MM.1S (cell line): ENCODE measurements around the gene DBN1.

ENCODE experiments used
- DNase-seq: peaks from one replicate; pipeline ENCODE4 v3.0.0-alpha.2; 2015
- H2AFZ ChIP-seq: fragments of 300-600 bp; sonication (generic); 2 replicates; pipeline ENCODE4 v1.6.0; 2016; ENCODE audit warnings: antibody characterized with exemption, low read length
- H3F3A ChIP-seq: fragments of 300-600 bp; sonication (generic); 2 replicates; pipeline ENCODE4 v1.6.1; 2016; ENCODE audit warnings: mild to moderate bottlenecking, antibody characterized with exemption, low read length, moderate library complexity, mixed read lengths; ENCODE audit not compliant: insufficient read depth
- H3K27ac ChIP-seq: fragments of 300-600 bp; sonication (generic); 2 replicates; pipeline ENCODE4 v1.5.1; 2016; ENCODE audit warnings: mild to moderate bottlenecking, low read length
- H3K27me3 ChIP-seq: fragments of 300-600 bp; sonication (generic); replicated peaks from 2 replicates; pipeline ENCODE4 v1.6.0; 2016; ENCODE audit warnings: low read length; ENCODE audit not compliant: insufficient read depth
- H3K36me3 ChIP-seq: fragments of 300-600 bp; sonication (generic); replicated peaks from 2 replicates; pipeline ENCODE4 v1.6.1; 2016; ENCODE audit warnings: mild to moderate bottlenecking, low read length, mixed read lengths; ENCODE audit not compliant: insufficient read depth
- H3K4me1 ChIP-seq: fragments of 300-600 bp; sonication (generic); 2 replicates; pipeline ENCODE4 v1.6.1; 2016; ENCODE audit warnings: low read length, mixed read lengths
- H3K4me2 ChIP-seq: fragments of 300-600 bp; sonication (generic); 2 replicates; pipeline ENCODE4 v1.6.0; 2016; ENCODE audit warnings: low read depth, low read length
- H3K4me3 ChIP-seq: fragments of 300-600 bp; sonication (generic); 2 replicates; pipeline ENCODE4 v1.5.1; 2016; ENCODE audit warnings: low read length, mixed read lengths
- H3K79me2 ChIP-seq: fragments of 300-600 bp; sonication (generic); 2 replicates; pipeline ENCODE4 v1.6.1; 2016; ENCODE audit warnings: mixed run types, low read length, mixed read lengths
- H3K9ac ChIP-seq: fragments of 300-600 bp; sonication (generic); 2 replicates; pipeline ENCODE4 v1.6.1; 2016; ENCODE audit warnings: low read length, mixed read lengths
- H3K9me2 ChIP-seq: fragments of 300-600 bp; sonication (generic); replicated peaks from 2 replicates; pipeline ENCODE4 v1.6.1; 2016; ENCODE audit warnings: mild to moderate bottlenecking, low read length, mixed read lengths; ENCODE audit not compliant: insufficient read depth
- H3K9me3 ChIP-seq: fragments of 300-600 bp; sonication (generic); replicated peaks from 2 replicates; pipeline ENCODE4 v1.6.1; 2016; ENCODE audit warnings: mild to moderate bottlenecking, low read length, mixed read lengths; ENCODE audit not compliant: insufficient read depth
- H4K20me1 ChIP-seq: fragments of 300-600 bp; sonication (generic); 2 replicates; pipeline ENCODE4 v1.6.1; 2016; ENCODE audit warnings: mild to moderate bottlenecking, low read length, moderate library complexity, mixed read lengths; ENCODE audit not compliant: insufficient read depth
- CTCF ChIP-seq: fragments of 300-600 bp; sonication (generic); IDR thresholded peaks from 2 replicates; pipeline ENCODE4 v1.5.1; 2016; ENCODE audit warnings: antibody characterized with exemption, low read length, mixed read lengths
- EZH2 ChIP-seq: fragments of 300-600 bp; sonication (generic); optimal IDR thresholded peaks from 2 replicates; pipeline ENCODE3; 2017; ENCODE audit warnings: low read depth, mild to moderate bottlenecking, antibody characterized with exemption, low read length, mixed read lengths
- EZH2phosphoT487 ChIP-seq: fragments of 300-600 bp; sonication (generic); IDR thresholded peaks from 2 replicates; pipeline ENCODE4 v1.6.1; 2018; ENCODE audit warnings: antibody characterized with exemption, low read length

DBN1 gene

GRCh38 chr5:177468329-177468684, 5.1 kb downstream of the DBN1 start:
- Histone ChIP-seq H3K79me2 (no peaks in the 10 kb centered on the region), H3K36me3 (no peaks in the 10 kb centered on the region), H3K9ac (no peak overlapping the region), H3K4me1 (no peaks in the 10 kb centered on the region), H3K27me3 (peaks cover 74% of the 10 kb centered on the region), H3F3A (no peaks in the 10 kb centered on the region), H2AFZ (no peak overlapping the region), H4K20me1 (no peaks in the 10 kb centered on the region), H3K9me2 (no peaks in the 10 kb centered on the region), H3K4me2 (no peak overlapping the region), H3K27ac (no peak overlapping the region), H3K4me3 (no peak overlapping the region), H3K9me3 (no peaks in the 10 kb centered on the region)
- DNase-seq: no peak
- TF ChIP-seq EZH2 (no peak), EZH2phosphoT487 (no peak), CTCF (no peak)

- Histone ChIP-seq H3K4me3 (no peak overlapping the region), H3K9me2 (no peaks in the 10 kb centered on the region), H3F3A (no peaks in the 10 kb centered on the region), H3K27me3 (peaks cover 78% of the 10 kb centered on the region), H3K36me3 (no peaks in the 10 kb centered on the region), H3K4me1 (no peaks in the 10 kb centered on the region), H3K79me2 (no peaks in the 10 kb centered on the region), H3K27ac (no peak overlapping the region), H3K9ac (no peak overlapping the region), H3K9me3 (no peaks in the 10 kb centered on the region), H2AFZ (no peak overlapping the region), H4K20me1 (no peaks in the 10 kb centered on the region), H3K4me2 (no peak overlapping the region)
- DNase-seq: no peak
- TF ChIP-seq CTCF (no peak), EZH2phosphoT487 (no peak), EZH2 (no peak)
Measured at GRCh38 chr5:177467436-177467835, 6.0 kb downstream of the DBN1 start.

GRCh38 chr5:177466861-177467260, 6.6 kb downstream of the DBN1 start:
- H3K9me2 ChIP-seq: no peaks in the 10 kb centered on the region
- no peaks in the 10 kb centered on the region for H3K4me1 ChIP-seq
- no peak overlapping the region for H3K9ac ChIP-seq
- H3K79me2 ChIP-seq: no peaks in the 10 kb centered on the region
- no peak overlapping the region for H2AFZ ChIP-seq
- H3K9me3 ChIP-seq: no peaks in the 10 kb centered on the region
- no peaks in the 10 kb centered on the region for H3F3A ChIP-seq
- H3K27me3 ChIP-seq: peaks cover 78% of the 10 kb centered on the region
- H4K20me1 ChIP-seq: no peaks in the 10 kb centered on the region
- H3K36me3 ChIP-seq: no peaks in the 10 kb centered on the region
- H3K27ac ChIP-seq: no peak overlapping the region
- TF ChIP-seq EZH2 (no peak), EZH2phosphoT487 (no peak), CTCF (no peak)
- DNase-seq: no peak
- no peak overlapping the region for H3K4me3 ChIP-seq
- no peak overlapping the region for H3K4me2 ChIP-seq

GRCh38 chr5:177465044-177465443, 8.4 kb downstream of the DBN1 start:
- no peak overlapping the region for H3K4me3 ChIP-seq
- H3K9me2 ChIP-seq: no peaks in the 10 kb centered on the region
- H3K27ac ChIP-seq: no peak overlapping the region
- H3F3A ChIP-seq: no peaks in the 10 kb centered on the region
- TF ChIP-seq EZH2 (no peak), EZH2phosphoT487 (no peak), CTCF (no peak)
- no peaks in the 10 kb centered on the region for H3K4me1 ChIP-seq
- no peaks in the 10 kb centered on the region for H3K79me2 ChIP-seq
- H4K20me1 ChIP-seq: no peaks in the 10 kb centered on the region
- no peak overlapping the region for H2AFZ ChIP-seq
- peaks cover 73% of the 10 kb centered on the region for H3K27me3 ChIP-seq
- no peak overlapping the region for H3K9ac ChIP-seq
- no peak for DNase-seq
- H3K4me2 ChIP-seq: no peak overlapping the region
- H3K36me3 ChIP-seq: no peaks in the 10 kb centered on the region
- no peaks in the 10 kb centered on the region for H3K9me3 ChIP-seq
